GM19455 (cell line): ENCODE data around the gene NSDHL.

ENCODE experiments used
- ATAC-seq: cut with Tn5 transposase; IDR thresholded peaks from one replicate; pipeline ENCODE4 v1.9.1; 2021; ENCODE audit not compliant: unreplicated experiment

The NSDHL gene

GRCh38 chrX:152843852-152844251 lies 13.0 kb downstream of the NSDHL start:
- no peak for ATAC-seq

GRCh38 chrX:152844256-152844655 lies 13.4 kb downstream of the NSDHL start:
- ATAC-seq: no peak

- no peak for ATAC-seq
These were observed 14.9 kb downstream of the NSDHL start for GRCh38 chrX:152845618-152846240.

GRCh38 chrX:152847281-152847680 lies 16.4 kb downstream of the NSDHL start:
- ATAC-seq: no peak

- ATAC-seq: no peak
These were observed 19.6 kb downstream of the NSDHL start for GRCh38 chrX:152850465-152850864.

GRCh38 chrX:152853986-152854385 lies 23.1 kb downstream of the NSDHL start:
- ATAC-seq: no peak

GRCh38 chrX:152861116-152861515 lies 30.3 kb downstream of the NSDHL start:
- ATAC-seq: no peak

GRCh38 chrX:152861826-152862225 lies 31.0 kb downstream of the NSDHL start:
- ATAC-seq: no peak

GRCh38 chrX:152865232-152865920 lies 34.5 kb downstream of the NSDHL start:
- ATAC-seq: no peak

GRCh38 chrX:152866386-152866785 lies 35.5 kb downstream of the NSDHL start:
- ATAC-seq: no peak

- ATAC-seq: no peak
These were observed 39.1 kb downstream of the NSDHL start for GRCh38 chrX:152869972-152870371.

- ATAC-seq: no peak
These were observed 40.4 kb downstream of the NSDHL start for GRCh38 chrX:152871260-152871659.

- ATAC-seq: no peak
These were observed 41.7 kb downstream of the NSDHL start for GRCh38 chrX:152872522-152872921.

GRCh38 chrX:152873361-152873760 lies 42.5 kb downstream of the NSDHL start:
- no peak for ATAC-seq

GRCh38 chrX:152876931-152877840 lies 46.3 kb downstream of the NSDHL start:
- ATAC-seq: no peak

- ATAC-seq: no peak
These were observed 48.3 kb downstream of the NSDHL start for GRCh38 chrX:152878976-152879755.

GRCh38 chrX:152881289-152881688 lies 50.4 kb downstream of the NSDHL start:
- no peak for ATAC-seq

- ATAC-seq: no peak
These were observed 53.3 kb downstream of the NSDHL start for GRCh38 chrX:152884171-152884570.

GRCh38 chrX:152886716-152887115 lies 55.9 kb downstream of the NSDHL start:
- ATAC-seq: no peak

GRCh38 chrX:152892499-152892898 lies 61.6 kb downstream of the NSDHL start:
- no peak for ATAC-seq
